ENCODE measurements around the gene CREBZF.

The CREBZF gene

DNA sequence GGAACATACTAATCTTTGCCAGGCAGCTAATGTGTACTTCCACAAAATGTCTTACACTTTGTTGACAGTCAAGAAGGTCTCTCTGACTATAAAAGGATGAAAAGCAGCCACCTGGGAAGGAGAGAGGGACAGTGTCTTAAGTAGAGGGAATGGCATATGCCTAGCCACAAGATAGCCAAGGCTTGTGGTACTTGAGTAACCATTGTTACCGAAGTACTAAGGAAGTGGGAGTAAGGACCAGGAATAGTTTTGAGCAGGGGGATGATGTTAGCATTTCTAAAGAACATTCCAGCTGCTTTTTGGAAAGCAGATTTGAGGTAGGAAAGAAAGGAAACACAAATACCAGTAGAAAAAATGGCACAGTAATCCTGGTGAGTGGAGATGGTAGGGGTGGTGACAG lies 13.8 kb downstream of the CREBZF start (continued):
- TF ChIP-seq, protein P1, sequence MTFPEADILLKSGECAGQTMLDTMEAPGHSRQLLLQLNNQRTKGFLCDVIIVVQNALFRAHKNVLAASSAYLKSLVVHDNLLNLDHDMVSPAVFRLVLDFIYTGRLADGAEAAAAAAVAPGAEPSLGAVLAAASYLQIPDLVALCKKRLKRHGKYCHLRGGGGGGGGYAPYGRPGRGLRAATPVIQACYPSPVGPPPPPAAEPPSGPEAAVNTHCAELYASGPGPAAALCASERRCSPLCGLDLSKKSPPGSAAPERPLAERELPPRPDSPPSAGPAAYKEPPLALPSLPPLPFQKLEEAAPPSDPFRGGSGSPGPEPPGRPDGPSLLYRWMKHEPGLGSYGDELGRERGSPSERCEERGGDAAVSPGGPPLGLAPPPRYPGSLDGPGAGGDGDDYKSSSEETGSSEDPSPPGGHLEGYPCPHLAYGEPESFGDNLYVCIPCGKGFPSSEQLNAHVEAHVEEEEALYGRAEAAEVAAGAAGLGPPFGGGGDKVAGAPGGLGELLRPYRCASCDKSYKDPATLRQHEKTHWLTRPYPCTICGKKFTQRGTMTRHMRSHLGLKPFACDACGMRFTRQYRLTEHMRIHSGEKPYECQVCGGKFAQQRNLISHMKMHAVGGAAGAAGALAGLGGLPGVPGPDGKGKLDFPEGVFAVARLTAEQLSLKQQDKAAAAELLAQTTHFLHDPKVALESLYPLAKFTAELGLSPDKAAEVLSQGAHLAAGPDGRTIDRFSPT (tag by site-specific recombination; IDR thresholded peaks at IDR 0.05) = no peak
- TF ChIP-seq SP2 (tag by site-specific recombination; IDR thresholded peaks at IDR 0.05) (no peak), SP7 (tag by site-specific recombination; IDR thresholded peaks at IDR 0.05) (no peak), ZNF624 (tag by site-specific recombination; IDR thresholded peaks at IDR 0.05) (no peak)
- TF ChIP-seq, protein P2, sequence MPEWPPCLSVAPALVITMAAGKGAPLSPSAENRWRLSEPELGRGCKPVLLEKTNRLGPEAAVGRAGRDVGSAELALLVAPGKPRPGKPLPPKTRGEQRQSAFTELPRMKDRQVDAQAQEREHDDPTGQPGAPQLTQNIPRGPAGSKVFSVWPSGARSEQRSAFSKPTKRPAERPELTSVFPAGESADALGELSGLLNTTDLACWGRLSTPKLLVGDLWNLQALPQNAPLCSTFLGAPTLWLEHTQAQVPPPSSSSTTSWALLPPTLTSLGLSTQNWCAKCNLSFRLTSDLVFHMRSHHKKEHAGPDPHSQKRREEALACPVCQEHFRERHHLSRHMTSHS (tag by site-specific recombination; IDR thresholded peaks at IDR 0.05) = no peak
- TF ChIP-seq, protein P3, sequence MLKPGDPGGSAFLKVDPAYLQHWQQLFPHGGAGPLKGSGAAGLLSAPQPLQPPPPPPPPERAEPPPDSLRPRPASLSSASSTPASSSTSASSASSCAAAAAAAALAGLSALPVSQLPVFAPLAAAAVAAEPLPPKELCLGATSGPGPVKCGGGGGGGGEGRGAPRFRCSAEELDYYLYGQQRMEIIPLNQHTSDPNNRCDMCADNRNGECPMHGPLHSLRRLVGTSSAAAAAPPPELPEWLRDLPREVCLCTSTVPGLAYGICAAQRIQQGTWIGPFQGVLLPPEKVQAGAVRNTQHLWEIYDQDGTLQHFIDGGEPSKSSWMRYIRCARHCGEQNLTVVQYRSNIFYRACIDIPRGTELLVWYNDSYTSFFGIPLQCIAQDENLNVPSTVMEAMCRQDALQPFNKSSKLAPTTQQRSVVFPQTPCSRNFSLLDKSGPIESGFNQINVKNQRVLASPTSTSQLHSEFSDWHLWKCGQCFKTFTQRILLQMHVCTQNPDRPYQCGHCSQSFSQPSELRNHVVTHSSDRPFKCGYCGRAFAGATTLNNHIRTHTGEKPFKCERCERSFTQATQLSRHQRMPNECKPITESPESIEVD (tag by site-specific recombination; IDR thresholded peaks at IDR 0.05) = no peak

DNA sequence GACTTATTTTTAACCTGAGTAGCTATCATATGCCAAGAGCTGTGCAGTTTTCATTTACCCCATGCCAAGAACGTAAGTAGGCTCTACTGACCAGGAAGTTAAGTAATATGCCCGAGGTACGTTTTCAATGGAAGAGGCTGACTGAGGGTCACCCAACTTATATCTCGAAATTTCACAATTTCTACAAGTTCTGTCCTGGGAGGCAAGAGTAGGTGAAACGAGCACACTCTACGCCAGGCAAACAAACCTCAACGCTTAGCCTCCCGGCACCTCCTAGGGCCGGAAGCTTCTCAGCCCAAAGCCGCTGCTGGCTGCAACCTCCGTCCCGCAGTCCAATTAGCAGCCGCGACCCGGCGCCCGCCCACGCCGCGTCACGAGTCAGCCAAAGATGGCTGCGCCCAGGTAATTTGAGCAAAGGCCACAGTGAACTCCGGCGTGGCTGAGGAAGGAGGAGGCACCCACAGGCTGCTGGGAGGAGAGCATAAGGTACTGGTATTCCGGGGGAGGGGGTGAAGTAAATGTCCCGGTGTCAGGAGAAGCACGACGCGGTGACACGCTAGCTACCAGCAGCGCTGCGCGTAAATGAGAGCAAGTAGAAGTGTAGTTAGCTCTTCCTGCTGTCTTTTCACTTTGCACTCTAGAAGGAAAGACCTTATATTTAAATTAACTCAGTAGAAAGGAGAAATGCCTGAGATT lies 17.2 kb downstream of the CREBZF start, which contains the start of gene TMEM126A:
Gene TMEM126A (plus strand): TSS at position 364 of the 696 bp plus-strand sequence. CDS start 2,289 bp downstream, outside the sequence.
- CTCF ChIA-PET = interaction anchor here (0.7 to 1.3 kb wide), 3 partner anchors 10 to 571 kb away, joined by 3 to 13 read pairs (median 3); no protein-coding TSS in a partner anchor
- TF ChIP-seq ZXDB (tag by site-specific recombination; IDR thresholded peaks at IDR 0.05) = no peak; the same call in 1 of the 2 replicates
- TF ChIP-seq ZNF19 (tag by site-specific recombination; IDR thresholded peaks at IDR 0.05; ENCODE audit: low read depth) = no peak
- TF ChIP-seq ZNF76 (tag by site-specific recombination; IDR thresholded peaks at IDR 0.05; ENCODE audit: borderline replicate concordance, low read depth) = peak; percentile 64; the same call in 1 of the 2 replicates
- TF ChIP-seq ZFHX2 (tag by site-specific recombination; conservative IDR thresholded peaks at IDR 0.05) = peak; percentile 88
- TF ChIP-seq ZNF791 (tag by site-specific recombination; IDR thresholded peaks at IDR 0.05) = no peak
- peak; percentile 55; the same call in 1 of the 2 replicates for TF ChIP-seq ZNF366 (tag by site-specific recombination; conservative IDR thresholded peaks at IDR 0.05)
- TF ChIP-seq, protein P4, sequence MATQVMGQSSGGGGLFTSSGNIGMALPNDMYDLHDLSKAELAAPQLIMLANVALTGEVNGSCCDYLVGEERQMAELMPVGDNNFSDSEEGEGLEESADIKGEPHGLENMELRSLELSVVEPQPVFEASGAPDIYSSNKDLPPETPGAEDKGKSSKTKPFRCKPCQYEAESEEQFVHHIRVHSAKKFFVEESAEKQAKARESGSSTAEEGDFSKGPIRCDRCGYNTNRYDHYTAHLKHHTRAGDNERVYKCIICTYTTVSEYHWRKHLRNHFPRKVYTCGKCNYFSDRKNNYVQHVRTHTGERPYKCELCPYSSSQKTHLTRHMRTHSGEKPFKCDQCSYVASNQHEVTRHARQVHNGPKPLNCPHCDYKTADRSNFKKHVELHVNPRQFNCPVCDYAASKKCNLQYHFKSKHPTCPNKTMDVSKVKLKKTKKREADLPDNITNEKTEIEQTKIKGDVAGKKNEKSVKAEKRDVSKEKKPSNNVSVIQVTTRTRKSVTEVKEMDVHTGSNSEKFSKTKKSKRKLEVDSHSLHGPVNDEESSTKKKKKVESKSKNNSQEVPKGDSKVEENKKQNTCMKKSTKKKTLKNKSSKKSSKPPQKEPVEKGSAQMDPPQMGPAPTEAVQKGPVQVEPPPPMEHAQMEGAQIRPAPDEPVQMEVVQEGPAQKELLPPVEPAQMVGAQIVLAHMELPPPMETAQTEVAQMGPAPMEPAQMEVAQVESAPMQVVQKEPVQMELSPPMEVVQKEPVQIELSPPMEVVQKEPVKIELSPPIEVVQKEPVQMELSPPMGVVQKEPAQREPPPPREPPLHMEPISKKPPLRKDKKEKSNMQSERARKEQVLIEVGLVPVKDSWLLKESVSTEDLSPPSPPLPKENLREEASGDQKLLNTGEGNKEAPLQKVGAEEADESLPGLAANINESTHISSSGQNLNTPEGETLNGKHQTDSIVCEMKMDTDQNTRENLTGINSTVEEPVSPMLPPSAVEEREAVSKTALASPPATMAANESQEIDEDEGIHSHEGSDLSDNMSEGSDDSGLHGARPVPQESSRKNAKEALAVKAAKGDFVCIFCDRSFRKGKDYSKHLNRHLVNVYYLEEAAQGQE (tag by site-specific recombination; IDR thresholded peaks at IDR 0.05) = no peak
- peak; percentile 64 for TF ChIP-seq EGR2 (tag by site-specific recombination; IDR thresholded peaks at IDR 0.05; ENCODE audit: low read depth)
- TF ChIP-seq ZNF423 (tag by site-specific recombination; IDR thresholded peaks at IDR 0.05) = no peak
- TF ChIP-seq, protein P5, sequence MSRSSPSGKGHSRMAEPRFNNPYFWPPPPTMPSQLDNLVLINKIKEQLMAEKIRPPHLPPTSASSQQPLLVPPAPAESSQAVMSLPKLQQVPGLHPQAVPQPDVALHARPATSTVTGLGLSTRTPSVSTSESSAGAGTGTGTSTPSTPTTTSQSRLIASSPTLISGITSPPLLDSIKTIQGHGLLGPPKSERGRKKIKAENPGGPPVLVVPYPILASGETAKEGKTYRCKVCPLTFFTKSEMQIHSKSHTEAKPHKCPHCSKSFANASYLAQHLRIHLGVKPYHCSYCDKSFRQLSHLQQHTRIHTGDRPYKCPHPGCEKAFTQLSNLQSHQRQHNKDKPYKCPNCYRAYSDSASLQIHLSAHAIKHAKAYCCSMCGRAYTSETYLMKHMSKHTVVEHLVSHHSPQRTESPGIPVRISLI (tag by site-specific recombination; IDR thresholded peaks at IDR 0.05) = no peak
- TF ChIP-seq TCF7L2 (IDR thresholded peaks at IDR 0.05; ENCODE audit: borderline replicate concordance, low read depth, low read length) = no peak
- no peak for TF ChIP-seq ZFP3 (tag by site-specific recombination; IDR thresholded peaks at IDR 0.05; ENCODE audit: low read depth)
- no peak for TF ChIP-seq ZNF121 (tag by site-specific recombination; IDR thresholded peaks at IDR 0.05)
- TF ChIP-seq ZNF433 (tag by site-specific recombination; IDR thresholded peaks at IDR 0.05; ENCODE audit: low read depth) = no peak
- no peak for TF ChIP-seq OSR2 (tag by site-specific recombination; IDR thresholded peaks at IDR 0.05)
- TF ChIP-seq ZNF214 (tag by site-specific recombination; IDR thresholded peaks at IDR 0.05; ENCODE audit: borderline replicate concordance) = no peak
- no peak for TF ChIP-seq ZNF560 (tag by site-specific recombination; IDR thresholded peaks at IDR 0.05; ENCODE audit: borderline replicate concordance)
- TF ChIP-seq, protein P6, sequence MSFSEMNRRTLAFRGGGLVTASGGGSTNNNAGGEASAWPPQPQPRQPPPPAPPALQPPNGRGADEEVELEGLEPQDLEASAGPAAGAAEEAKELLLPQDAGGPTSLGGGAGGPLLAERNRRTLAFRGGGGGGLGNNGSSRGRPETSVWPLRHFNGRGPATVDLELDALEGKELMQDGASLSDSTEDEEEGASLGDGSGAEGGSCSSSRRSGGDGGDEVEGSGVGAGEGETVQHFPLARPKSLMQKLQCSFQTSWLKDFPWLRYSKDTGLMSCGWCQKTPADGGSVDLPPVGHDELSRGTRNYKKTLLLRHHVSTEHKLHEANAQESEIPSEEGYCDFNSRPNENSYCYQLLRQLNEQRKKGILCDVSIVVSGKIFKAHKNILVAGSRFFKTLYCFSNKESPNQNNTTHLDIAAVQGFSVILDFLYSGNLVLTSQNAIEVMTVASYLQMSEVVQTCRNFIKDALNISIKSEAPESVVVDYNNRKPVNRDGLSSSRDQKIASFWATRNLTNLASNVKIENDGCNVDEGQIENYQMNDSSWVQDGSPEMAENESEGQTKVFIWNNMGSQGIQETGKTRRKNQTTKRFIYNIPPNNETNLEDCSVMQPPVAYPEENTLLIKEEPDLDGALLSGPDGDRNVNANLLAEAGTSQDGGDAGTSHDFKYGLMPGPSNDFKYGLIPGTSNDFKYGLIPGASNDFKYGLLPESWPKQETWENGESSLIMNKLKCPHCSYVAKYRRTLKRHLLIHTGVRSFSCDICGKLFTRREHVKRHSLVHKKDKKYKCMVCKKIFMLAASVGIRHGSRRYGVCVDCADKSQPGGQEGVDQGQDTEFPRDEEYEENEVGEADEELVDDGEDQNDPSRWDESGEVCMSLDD (tag by site-specific recombination; IDR thresholded peaks at IDR 0.05) = no peak

More for the DNA sequence above, 17.2 kb downstream of the CREBZF start, which contains the start of gene TMEM126A:
- H3K9me3 ChIP-seq (ENCODE audit: control insufficient read depth, insufficient read depth, low read depth, low read length) = no peaks in the 10 kb centered on the region
- POLR2A ChIA-PET = interaction anchor here (0.6 to 6.3 kb wide), 13 partner anchors 10 to 597 kb away, joined by 3 to 48 read pairs (median 5); partner anchors contain the start of genes CREBZF, DLG2 and TMEM126B
- H3K4me1 ChIP-seq (ENCODE audit: control insufficient read depth, insufficient read depth, low read length) = no peaks in the 10 kb centered on the region
- peak within 1 kb of the TSS; percentile 60 for H3K27ac ChIP-seq (ENCODE audit: extremely low read depth, low read depth, low read length)
- H3K4me3 ChIP-seq (ENCODE audit: low read depth, low read length) = peak within 1 kb of the TSS; percentile 51
- H3K36me3 ChIP-seq (ENCODE audit: control insufficient read depth in 2 of 2, insufficient read depth in 1 of 2, low read length in 2 of 2) = peaks cover 0 to 10% of the 10 kb centered on the region in 2 experiments; a peak in 1 of 3 replicates

Measured in HEK293 (cell line).